Gastroesophageal sphincter (tissue), 3 donors: ENCODE results near the gene SEPTIN1.

ENCODE experiments used
- EP300 ChIP-seq: sonication (generic); formaldehyde crosslinking; IDR thresholded peaks from one replicate; pipeline ENCODE4 v1.6.1; 2017; ENCODE audit warnings: antibody characterized with exemption, mild to moderate bottlenecking
- TF ChIP-seq, protein P1 (sequence below), 4 experiments: fragments of 200-600 bp in 2 of 4; fragments of 450-650 bp in 2 of 4; sonication (generic) in 1 of 4; IDR thresholded peaks; one replicate each; pipeline ENCODE4 v1.5.1; 2017 to 2019; ENCODE audit warnings: antibody characterized with exemption in 4 of 4, mild to moderate bottlenecking in 2 of 4, moderate library complexity in 2 of 4

DNA sequence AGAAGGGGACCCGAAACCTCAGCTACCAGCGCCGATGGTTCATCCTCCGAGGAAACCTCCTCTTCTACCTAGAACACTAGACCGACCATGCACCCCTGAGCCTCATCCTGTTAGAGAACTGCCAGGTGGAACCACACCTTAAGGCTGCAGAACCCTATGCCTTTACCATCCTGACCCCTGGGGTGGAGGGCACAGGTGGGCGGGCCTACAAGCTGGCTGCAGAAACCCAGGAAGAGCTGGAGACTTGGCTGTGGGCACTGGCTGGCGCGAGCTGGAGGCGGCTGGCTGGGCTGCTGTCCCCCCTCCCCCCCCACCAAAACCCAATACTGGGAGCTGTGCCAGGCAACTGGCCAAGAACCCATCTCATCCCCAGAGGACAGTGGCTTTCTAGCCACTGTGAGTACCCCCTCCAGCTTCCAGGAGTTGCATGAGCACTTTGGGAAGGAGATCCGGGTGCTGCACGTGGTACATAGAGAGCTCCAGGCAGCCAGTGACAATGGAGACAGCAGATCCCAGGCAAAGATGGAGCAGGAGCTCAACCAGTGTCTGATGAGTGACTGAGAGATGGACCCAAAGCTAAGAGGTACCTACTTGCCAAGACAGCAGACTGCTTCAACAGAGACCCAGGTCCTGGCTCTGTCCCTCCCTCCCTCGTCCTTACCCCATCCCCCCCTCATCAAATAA is 25.8 kb downstream of the SEPTIN1 start:
- TF ChIP-seq, protein P1, sequence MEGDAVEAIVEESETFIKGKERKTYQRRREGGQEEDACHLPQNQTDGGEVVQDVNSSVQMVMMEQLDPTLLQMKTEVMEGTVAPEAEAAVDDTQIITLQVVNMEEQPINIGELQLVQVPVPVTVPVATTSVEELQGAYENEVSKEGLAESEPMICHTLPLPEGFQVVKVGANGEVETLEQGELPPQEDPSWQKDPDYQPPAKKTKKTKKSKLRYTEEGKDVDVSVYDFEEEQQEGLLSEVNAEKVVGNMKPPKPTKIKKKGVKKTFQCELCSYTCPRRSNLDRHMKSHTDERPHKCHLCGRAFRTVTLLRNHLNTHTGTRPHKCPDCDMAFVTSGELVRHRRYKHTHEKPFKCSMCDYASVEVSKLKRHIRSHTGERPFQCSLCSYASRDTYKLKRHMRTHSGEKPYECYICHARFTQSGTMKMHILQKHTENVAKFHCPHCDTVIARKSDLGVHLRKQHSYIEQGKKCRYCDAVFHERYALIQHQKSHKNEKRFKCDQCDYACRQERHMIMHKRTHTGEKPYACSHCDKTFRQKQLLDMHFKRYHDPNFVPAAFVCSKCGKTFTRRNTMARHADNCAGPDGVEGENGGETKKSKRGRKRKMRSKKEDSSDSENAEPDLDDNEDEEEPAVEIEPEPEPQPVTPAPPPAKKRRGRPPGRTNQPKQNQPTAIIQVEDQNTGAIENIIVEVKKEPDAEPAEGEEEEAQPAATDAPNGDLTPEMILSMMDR (IDR thresholded peaks at IDR 0.05): no peak
- no peak for TF ChIP-seq EP300
